SKM-1 (cell line): ENCODE measurements around the gene CYP46A1.
"Not testable (repeated sequence)": the region's sequence is repeated elsewhere in the genome, so short reads cannot be mapped to it uniquely, and the experiment has no call there.

Experiments
- DNase-seq: peaks from one replicate; lab custom pipeline; 2025; ENCODE audit not compliant: unreplicated experiment; lab: John Stamatoyannopoulos, UW

Gene CYP46A1

GRCh38 chr14:99683619-99684409, at the start of gene CYP46A1:
CYP46A1 (plus strand) TSS chr14:99684298; CDS start chr14:99684418, 120 bp downstream.
- DNase-seq: peak; percentile 60

- no peak for DNase-seq
These were observed 49.7 kb upstream of the CYP46A1 start for GRCh38 chr14:99634443-99634842.

- no peak for DNase-seq
These were observed 49.0 kb upstream of the CYP46A1 start for GRCh38 chr14:99635116-99635515.

- DNase-seq: no peak
These were observed 47.6 kb upstream of the CYP46A1 start for GRCh38 chr14:99636487-99636886.

- DNase-seq: no peak
These were observed 46.5 kb upstream of the CYP46A1 start for GRCh38 chr14:99637624-99638023.

GRCh38 chr14:99642771-99643170, 41.3 kb upstream of the CYP46A1 start:
- DNase-seq: not testable (repeated sequence)

- DNase-seq: no peak
These were observed 40.8 kb upstream of the CYP46A1 start for GRCh38 chr14:99643343-99643742.

- no peak for DNase-seq
These were observed 40.0 kb upstream of the CYP46A1 start for GRCh38 chr14:99644035-99644587.

- DNase-seq: no peak
These were observed 39.2 kb upstream of the CYP46A1 start, which contains the start of gene HHIPL1 for GRCh38 chr14:99644723-99645544. HHIPL1 (plus strand) TSS chr14:99645129; CDS start chr14:99645208, 79 bp downstream.

GRCh38 chr14:99645545-99646505, 38.3 kb upstream of the CYP46A1 start:
- no peak for DNase-seq

- DNase-seq: no peak
These were observed 36.7 kb upstream of the CYP46A1 start for GRCh38 chr14:99647411-99647810.

- DNase-seq: no peak
These were observed 35.9 kb upstream of the CYP46A1 start for GRCh38 chr14:99648027-99648784.

GRCh38 chr14:99649219-99649618, 34.9 kb upstream of the CYP46A1 start:
- DNase-seq: no peak

- DNase-seq: no peak
These were observed 34.5 kb upstream of the CYP46A1 start for GRCh38 chr14:99649643-99650042.

- DNase-seq: no peak
These were observed 33.9 kb upstream of the CYP46A1 start for GRCh38 chr14:99650189-99650588.

- DNase-seq: no peak
These were observed 31.9 kb upstream of the CYP46A1 start for GRCh38 chr14:99651953-99652746.

GRCh38 chr14:99654235-99654985, 29.7 kb upstream of the CYP46A1 start:
- DNase-seq: no peak

- no peak for DNase-seq
These were observed 28.6 kb upstream of the CYP46A1 start for GRCh38 chr14:99655521-99655920.
